Measurements from ENCODE around the gene DACT2. TPM values are rescaled to one million over a fixed set of nuclear protein-coding genes. Genes with fewer than 3 reads are reported as not detected.

DACT2 gene
- total and polyA plus RNA-seq, 2 experiments from 2014 or later: 0.32 to 0.71 TPM

DNA sequence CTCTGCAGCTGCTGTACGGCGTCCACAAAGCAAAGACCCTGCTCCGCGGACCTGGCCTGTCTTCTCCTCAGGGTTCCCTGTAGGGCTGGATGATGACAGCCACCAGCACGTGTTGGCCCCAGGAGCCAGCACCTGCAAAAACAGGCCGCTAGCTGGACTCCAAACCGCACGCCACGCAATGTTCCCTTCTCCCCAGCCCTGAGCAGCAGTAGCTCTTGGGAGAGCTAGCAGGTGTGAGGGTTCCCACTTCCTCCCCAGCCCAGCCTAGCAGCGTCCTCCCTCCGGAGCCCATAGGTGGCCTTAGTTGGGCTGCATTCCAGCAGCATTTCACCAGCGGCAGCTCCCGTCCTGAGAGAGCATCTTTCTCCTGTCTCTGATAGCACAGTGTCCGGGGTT, 42.3 kb downstream of the DACT2 start:
- DNase-seq (ENCODE audit: low read depth in 1 of 2, low spot score in 1 of 2): no peak
- H3K9me3 ChIP-seq (ENCODE audit: low read depth): no peaks in the 10 kb centered on the region
- no peak overlapping the region for H3K4me3 ChIP-seq
- H3K27ac ChIP-seq: no peak overlapping the region
- no peaks in the 10 kb centered on the region for H3K27me3 ChIP-seq
- peaks cover 5% of the 10 kb centered on the region for H3K4me1 ChIP-seq (ENCODE audit: low read depth)
- TF ChIP-seq, protein P1, sequence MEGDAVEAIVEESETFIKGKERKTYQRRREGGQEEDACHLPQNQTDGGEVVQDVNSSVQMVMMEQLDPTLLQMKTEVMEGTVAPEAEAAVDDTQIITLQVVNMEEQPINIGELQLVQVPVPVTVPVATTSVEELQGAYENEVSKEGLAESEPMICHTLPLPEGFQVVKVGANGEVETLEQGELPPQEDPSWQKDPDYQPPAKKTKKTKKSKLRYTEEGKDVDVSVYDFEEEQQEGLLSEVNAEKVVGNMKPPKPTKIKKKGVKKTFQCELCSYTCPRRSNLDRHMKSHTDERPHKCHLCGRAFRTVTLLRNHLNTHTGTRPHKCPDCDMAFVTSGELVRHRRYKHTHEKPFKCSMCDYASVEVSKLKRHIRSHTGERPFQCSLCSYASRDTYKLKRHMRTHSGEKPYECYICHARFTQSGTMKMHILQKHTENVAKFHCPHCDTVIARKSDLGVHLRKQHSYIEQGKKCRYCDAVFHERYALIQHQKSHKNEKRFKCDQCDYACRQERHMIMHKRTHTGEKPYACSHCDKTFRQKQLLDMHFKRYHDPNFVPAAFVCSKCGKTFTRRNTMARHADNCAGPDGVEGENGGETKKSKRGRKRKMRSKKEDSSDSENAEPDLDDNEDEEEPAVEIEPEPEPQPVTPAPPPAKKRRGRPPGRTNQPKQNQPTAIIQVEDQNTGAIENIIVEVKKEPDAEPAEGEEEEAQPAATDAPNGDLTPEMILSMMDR (IDR thresholded peaks at IDR 0.05; ENCODE audit: low read depth, low read length): no peak
- no peaks in the 10 kb centered on the region for H3K36me3 ChIP-seq

- Histone ChIP-seq H3K4me1 (ENCODE audit: low read depth) (peaks cover 5% of the 10 kb centered on the region), H3K27ac (no peak overlapping the region), H3K27me3 (no peaks in the 10 kb centered on the region), H3K4me3 (no peak overlapping the region), H3K36me3 (no peaks in the 10 kb centered on the region), H3K9me3 (ENCODE audit: low read depth) (no peaks in the 10 kb centered on the region)
- DNase-seq (ENCODE audit: low read depth in 1 of 2, low spot score in 1 of 2): no peak
- TF ChIP-seq, protein P1 (IDR thresholded peaks at IDR 0.05; ENCODE audit: low read depth, low read length): no peak
Observed at GRCh38 chr6:168276576-168277273, 42.9 kb downstream of the DACT2 start.

DNA sequence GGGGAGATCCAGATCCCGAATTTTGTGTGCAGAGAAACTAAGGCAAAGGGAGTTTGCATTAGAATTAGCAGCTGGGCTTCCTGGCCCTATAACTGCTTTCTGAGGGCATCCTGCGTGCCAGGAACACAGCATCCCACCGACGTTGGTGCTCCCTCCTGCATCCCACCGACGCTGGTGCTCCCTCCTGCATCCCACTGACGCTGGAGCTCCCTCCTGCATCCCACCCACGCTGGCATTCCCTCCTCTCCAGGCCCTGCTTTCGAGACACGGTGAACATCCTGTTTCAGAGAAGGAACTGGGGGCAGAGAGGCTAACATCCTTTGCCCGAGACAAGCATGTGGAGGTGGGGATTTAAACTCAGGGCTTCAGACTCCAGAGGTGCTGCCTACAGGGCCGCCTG, 44.4 kb downstream of the DACT2 start:
- Histone ChIP-seq H3K27ac (no peak overlapping the region), H3K36me3 (no peaks in the 10 kb centered on the region), H3K9me3 (ENCODE audit: low read depth) (no peaks in the 10 kb centered on the region), H3K27me3 (no peaks in the 10 kb centered on the region), H3K4me3 (no peak overlapping the region), H3K4me1 (ENCODE audit: low read depth) (peaks cover 5% of the 10 kb centered on the region)
- TF ChIP-seq, protein P1 (IDR thresholded peaks at IDR 0.05; ENCODE audit: low read depth, low read length): no peak
- no peak for DNase-seq (ENCODE audit: low read depth in 1 of 2, low spot score in 1 of 2)

GRCh38 chr6:168274037-168274952, 45.3 kb downstream of the DACT2 start:
- no peak for DNase-seq (ENCODE audit: low read depth in 1 of 2, low spot score in 1 of 2)
- H3K9me3 ChIP-seq (ENCODE audit: low read depth): no peaks in the 10 kb centered on the region
- no peak overlapping the region for H3K4me3 ChIP-seq
- TF ChIP-seq, protein P1 (IDR thresholded peaks at IDR 0.05; ENCODE audit: low read depth, low read length): no peak
- H3K27ac ChIP-seq: no peak overlapping the region
- H3K36me3 ChIP-seq: no peaks in the 10 kb centered on the region
- H3K4me1 ChIP-seq (ENCODE audit: low read depth): peaks cover 5% of the 10 kb centered on the region
- no peaks in the 10 kb centered on the region for H3K27me3 ChIP-seq

- TF ChIP-seq, protein P1 (IDR thresholded peaks at IDR 0.05; ENCODE audit: low read depth, low read length): no peak
- DNase-seq (ENCODE audit: low read depth in 1 of 2, low spot score in 1 of 2): no peak
- Histone ChIP-seq H3K36me3 (no peaks in the 10 kb centered on the region), H3K4me3 (no peak overlapping the region), H3K9me3 (ENCODE audit: low read depth) (no peaks in the 10 kb centered on the region), H3K4me1 (ENCODE audit: low read depth) (peaks cover 5% of the 10 kb centered on the region), H3K27me3 (no peaks in the 10 kb centered on the region), H3K27ac (no peak overlapping the region)
Observed at GRCh38 chr6:168273441-168274036, 46.0 kb downstream of the DACT2 start.
